K562 (cell line): ENCODE results near the gene OR8G5. TPM values are rescaled to one million over a fixed set of nuclear protein-coding genes. Genes with fewer than 3 reads are reported as not detected.
"Not testable (repeated sequence)": the region's sequence is repeated elsewhere in the genome, so short reads cannot be mapped to it uniquely, and the experiment has no call there.

ENCODE experiments used
- ATF1 ChIP-seq, 2 experiments: fragments of 450-650 bp in 1 of 2; IDR thresholded peaks; 2 replicates each; pipeline ENCODE4 v1.6.1; 2016; ENCODE audit warnings: missing compliant biosample characterization in 1 of 2, missing genetic modification characterization in 1 of 2
- CREB1 ChIP-seq, 2 experiments: sonication (generic) in 1 of 2; formaldehyde crosslinking in 1 of 2; IDR thresholded peaks; 2 replicates each; pipeline versions ENCODE4 v1.6.1 to v1.8.0; 2012 to 2022; ENCODE audit warnings: inconsistent platforms in 1 of 2, mild to moderate bottlenecking in 1 of 2, missing genetic modification reagents in 1 of 2, moderate library complexity in 1 of 2
- CREB3 ChIP-seq: fragments of 450-650 bp; conservative IDR thresholded peaks from 2 replicates; pipeline ENCODE4 v1.6.1; 2016; ENCODE audit warnings: missing genetic modification characterization, low read depth, mild to moderate bottlenecking, missing compliant biosample characterization, moderate library complexity
- DPF2 ChIP-seq: fragments of 450-650 bp; IDR thresholded peaks from 2 replicates; pipeline ENCODE4 v1.6.1; 2016
- FOXJ2 ChIP-seq: fragments of 200-800 bp; sonication (Bioruptor generic); IDR thresholded peaks from 2 replicates; pipeline ENCODE4 v1.6.1; 2016; ENCODE audit warnings: missing genetic modification characterization, missing compliant biosample characterization
- JUNB ChIP-seq: fragments of 450-650 bp; formaldehyde crosslinking; conservative IDR thresholded peaks from 2 replicates; pipeline ENCODE4 v1.4.0; 2020; ENCODE audit warnings: mild to moderate bottlenecking
- LCOR ChIP-seq: sonication (generic); formaldehyde crosslinking; IDR thresholded peaks from 2 replicates; pipeline ENCODE4 v1.8.0; 2022; ENCODE audit warnings: mild to moderate bottlenecking, missing genetic modification reagents
- MAFK ChIP-seq: IDR thresholded peaks from 2 replicates; pipeline ENCODE4 v1.6.1; 2011; ENCODE audit warnings: low read length, improper control_type of control experiment
- NCOR1 ChIP-seq: fragments of 450-650 bp; IDR thresholded peaks from 2 replicates; pipeline ENCODE4 v1.6.1; 2016; ENCODE audit warnings: mild to moderate bottlenecking, moderate library complexity
- PML ChIP-seq: IDR thresholded peaks from 2 replicates; pipeline ENCODE4 v1.6.1; 2012; ENCODE audit warnings: low read length, inconsistent platforms
- ZNF175 ChIP-seq: fragments of 200-800 bp; sonication (Bioruptor generic); IDR thresholded peaks from 2 replicates; pipeline ENCODE4 v1.6.1; 2016; ENCODE audit warnings: low read depth, mild to moderate bottlenecking, missing genetic modification characterization, missing compliant biosample characterization
- ZNF76 ChIP-seq: fragments of 250-450 bp; sonication (Bioruptor Pico); IDR thresholded peaks from 2 replicates; pipeline ENCODE4 v1.4.0; 2020; ENCODE audit warnings: mild to moderate bottlenecking, moderate library complexity, borderline replicate concordance
- polyA plus RNA-seq, 8 experiments: library from polyadenylated mRNA; depleted of rRNA in 4 of 8; stranded (reverse) in 5 of 8; unstranded in 3 of 8; fragments of >200 nt; fragmentation: Nextera tagmentation in 2 of 8; fragmentation: Illumina TruSeq in 1 of 8; extraction: Ambion mirVana in 2 of 8; extraction: Trizol in 1 of 8; gene quantifications; 2 replicates each; pipeline versions ENCODE4 v1.2.1 to v1.2.3, GENCODE V29; 2011 to 2014; ENCODE audit warnings: inconsistent platforms in 1 of 8, missing spikeins in 1 of 8
- total RNA-seq, 7 experiments: library from RNA; depleted of rRNA in 6 of 7; stranded (reverse); fragments of >200 nt in 6 of 7; fragmentation: Illumina TruSeq in 2 of 7; extraction: Trizol in 2 of 7; gene quantifications; 2 replicates each; pipeline versions ENCODE4 v1.2.1 to v1.2.3, GENCODE V29; 2011 to 2021; ENCODE audit warnings: low replicate concordance in 1 of 7
- TF ChIP-seq, protein P1 (sequence below): fragments of 450-650 bp; IDR thresholded peaks from 2 replicates; pipeline ENCODE4 v1.6.1; 2016; ENCODE audit warnings: mild to moderate bottlenecking, moderate library complexity
- TF ChIP-seq, protein P2 (sequence below): sonication (generic); formaldehyde crosslinking; IDR thresholded peaks from 2 replicates; pipeline ENCODE4 v1.9.0; 2022; ENCODE audit warnings: mild to moderate bottlenecking, missing genetic modification reagents

OR8G5 gene
- total and polyA plus RNA-seq, 9 of the 15 experiments (the other 6 are each of a cell fraction or from before 2014, with no cell fraction given): 0.18 to 3.8 (median 1.7) TPM

- TF ChIP-seq, protein P1, sequence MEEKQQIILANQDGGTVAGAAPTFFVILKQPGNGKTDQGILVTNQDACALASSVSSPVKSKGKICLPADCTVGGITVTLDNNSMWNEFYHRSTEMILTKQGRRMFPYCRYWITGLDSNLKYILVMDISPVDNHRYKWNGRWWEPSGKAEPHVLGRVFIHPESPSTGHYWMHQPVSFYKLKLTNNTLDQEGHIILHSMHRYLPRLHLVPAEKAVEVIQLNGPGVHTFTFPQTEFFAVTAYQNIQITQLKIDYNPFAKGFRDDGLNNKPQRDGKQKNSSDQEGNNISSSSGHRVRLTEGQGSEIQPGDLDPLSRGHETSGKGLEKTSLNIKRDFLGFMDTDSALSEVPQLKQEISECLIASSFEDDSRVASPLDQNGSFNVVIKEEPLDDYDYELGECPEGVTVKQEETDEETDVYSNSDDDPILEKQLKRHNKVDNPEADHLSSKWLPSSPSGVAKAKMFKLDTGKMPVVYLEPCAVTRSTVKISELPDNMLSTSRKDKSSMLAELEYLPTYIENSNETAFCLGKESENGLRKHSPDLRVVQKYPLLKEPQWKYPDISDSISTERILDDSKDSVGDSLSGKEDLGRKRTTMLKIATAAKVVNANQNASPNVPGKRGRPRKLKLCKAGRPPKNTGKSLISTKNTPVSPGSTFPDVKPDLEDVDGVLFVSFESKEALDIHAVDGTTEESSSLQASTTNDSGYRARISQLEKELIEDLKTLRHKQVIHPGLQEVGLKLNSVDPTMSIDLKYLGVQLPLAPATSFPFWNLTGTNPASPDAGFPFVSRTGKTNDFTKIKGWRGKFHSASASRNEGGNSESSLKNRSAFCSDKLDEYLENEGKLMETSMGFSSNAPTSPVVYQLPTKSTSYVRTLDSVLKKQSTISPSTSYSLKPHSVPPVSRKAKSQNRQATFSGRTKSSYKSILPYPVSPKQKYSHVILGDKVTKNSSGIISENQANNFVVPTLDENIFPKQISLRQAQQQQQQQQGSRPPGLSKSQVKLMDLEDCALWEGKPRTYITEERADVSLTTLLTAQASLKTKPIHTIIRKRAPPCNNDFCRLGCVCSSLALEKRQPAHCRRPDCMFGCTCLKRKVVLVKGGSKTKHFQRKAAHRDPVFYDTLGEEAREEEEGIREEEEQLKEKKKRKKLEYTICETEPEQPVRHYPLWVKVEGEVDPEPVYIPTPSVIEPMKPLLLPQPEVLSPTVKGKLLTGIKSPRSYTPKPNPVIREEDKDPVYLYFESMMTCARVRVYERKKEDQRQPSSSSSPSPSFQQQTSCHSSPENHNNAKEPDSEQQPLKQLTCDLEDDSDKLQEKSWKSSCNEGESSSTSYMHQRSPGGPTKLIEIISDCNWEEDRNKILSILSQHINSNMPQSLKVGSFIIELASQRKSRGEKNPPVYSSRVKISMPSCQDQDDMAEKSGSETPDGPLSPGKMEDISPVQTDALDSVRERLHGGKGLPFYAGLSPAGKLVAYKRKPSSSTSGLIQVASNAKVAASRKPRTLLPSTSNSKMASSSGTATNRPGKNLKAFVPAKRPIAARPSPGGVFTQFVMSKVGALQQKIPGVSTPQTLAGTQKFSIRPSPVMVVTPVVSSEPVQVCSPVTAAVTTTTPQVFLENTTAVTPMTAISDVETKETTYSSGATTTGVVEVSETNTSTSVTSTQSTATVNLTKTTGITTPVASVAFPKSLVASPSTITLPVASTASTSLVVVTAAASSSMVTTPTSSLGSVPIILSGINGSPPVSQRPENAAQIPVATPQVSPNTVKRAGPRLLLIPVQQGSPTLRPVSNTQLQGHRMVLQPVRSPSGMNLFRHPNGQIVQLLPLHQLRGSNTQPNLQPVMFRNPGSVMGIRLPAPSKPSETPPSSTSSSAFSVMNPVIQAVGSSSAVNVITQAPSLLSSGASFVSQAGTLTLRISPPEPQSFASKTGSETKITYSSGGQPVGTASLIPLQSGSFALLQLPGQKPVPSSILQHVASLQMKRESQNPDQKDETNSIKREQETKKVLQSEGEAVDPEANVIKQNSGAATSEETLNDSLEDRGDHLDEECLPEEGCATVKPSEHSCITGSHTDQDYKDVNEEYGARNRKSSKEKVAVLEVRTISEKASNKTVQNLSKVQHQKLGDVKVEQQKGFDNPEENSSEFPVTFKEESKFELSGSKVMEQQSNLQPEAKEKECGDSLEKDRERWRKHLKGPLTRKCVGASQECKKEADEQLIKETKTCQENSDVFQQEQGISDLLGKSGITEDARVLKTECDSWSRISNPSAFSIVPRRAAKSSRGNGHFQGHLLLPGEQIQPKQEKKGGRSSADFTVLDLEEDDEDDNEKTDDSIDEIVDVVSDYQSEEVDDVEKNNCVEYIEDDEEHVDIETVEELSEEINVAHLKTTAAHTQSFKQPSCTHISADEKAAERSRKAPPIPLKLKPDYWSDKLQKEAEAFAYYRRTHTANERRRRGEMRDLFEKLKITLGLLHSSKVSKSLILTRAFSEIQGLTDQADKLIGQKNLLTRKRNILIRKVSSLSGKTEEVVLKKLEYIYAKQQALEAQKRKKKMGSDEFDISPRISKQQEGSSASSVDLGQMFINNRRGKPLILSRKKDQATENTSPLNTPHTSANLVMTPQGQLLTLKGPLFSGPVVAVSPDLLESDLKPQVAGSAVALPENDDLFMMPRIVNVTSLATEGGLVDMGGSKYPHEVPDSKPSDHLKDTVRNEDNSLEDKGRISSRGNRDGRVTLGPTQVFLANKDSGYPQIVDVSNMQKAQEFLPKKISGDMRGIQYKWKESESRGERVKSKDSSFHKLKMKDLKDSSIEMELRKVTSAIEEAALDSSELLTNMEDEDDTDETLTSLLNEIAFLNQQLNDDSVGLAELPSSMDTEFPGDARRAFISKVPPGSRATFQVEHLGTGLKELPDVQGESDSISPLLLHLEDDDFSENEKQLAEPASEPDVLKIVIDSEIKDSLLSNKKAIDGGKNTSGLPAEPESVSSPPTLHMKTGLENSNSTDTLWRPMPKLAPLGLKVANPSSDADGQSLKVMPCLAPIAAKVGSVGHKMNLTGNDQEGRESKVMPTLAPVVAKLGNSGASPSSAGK: peak; percentile 77
- TF ChIP-seq NCOR1: peak; percentile 39; the same call in 1 of the 2 replicates
- not testable (repeated sequence) for TF ChIP-seq ATF1 (CRISPR knock-in tag; IDR thresholded peaks at IDR 0.05); CREB1 (IDR thresholded peaks at IDR 0.05)
- peak; percentile 65 for TF ChIP-seq ATF1 (tag; IDR thresholded peaks at IDR 0.05)
- peak; percentile 92 for TF ChIP-seq MAFK
- peak; percentile 85 for TF ChIP-seq LCOR (CRISPR knock-in tag)
- TF ChIP-seq, protein P2, sequence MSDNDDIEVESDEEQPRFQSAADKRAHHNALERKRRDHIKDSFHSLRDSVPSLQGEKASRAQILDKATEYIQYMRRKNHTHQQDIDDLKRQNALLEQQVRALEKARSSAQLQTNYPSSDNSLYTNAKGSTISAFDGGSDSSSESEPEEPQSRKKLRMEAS: 0 out of 2 replicates have a peak, but pooled peaks have one; percentile 19
- TF ChIP-seq ZNF76 (CRISPR knock-in tag): peak; percentile 16; the same call in 1 of the 2 replicates
- peak; percentile 89; the same call in 1 of the 2 replicates for TF ChIP-seq ZNF175 (CRISPR knock-in tag)
- peak; percentile 61 for TF ChIP-seq CREB1 (CRISPR knock-in tag; IDR thresholded peaks at IDR 0.05)
- TF ChIP-seq JUNB (CRISPR knock-in tag): 0 out of 2 replicates have a peak, but pooled peaks have one; percentile 4
- TF ChIP-seq CREB3 (tag): peak; percentile 74; the same call in 1 of the 2 replicates
- 0 out of 2 replicates have a peak, but pooled peaks have one; percentile 28 for TF ChIP-seq PML
- peak; percentile 84 for TF ChIP-seq DPF2
- TF ChIP-seq FOXJ2 (tag): peak; percentile 68; the same call in 1 of the 2 replicates
These were observed 31.4 kb upstream of the OR8G5 start (continued) for GRCh38 chr11:124224618-124225423.
